ENCODE data around the gene ZDHHC8. TPM values are rescaled to one million over a fixed set of nuclear protein-coding genes. Genes with fewer than 3 reads are reported as not detected.

ZDHHC8 gene
- total RNA-seq, 1 experiment from 2014 or later: 51.7 TPM

DNA sequence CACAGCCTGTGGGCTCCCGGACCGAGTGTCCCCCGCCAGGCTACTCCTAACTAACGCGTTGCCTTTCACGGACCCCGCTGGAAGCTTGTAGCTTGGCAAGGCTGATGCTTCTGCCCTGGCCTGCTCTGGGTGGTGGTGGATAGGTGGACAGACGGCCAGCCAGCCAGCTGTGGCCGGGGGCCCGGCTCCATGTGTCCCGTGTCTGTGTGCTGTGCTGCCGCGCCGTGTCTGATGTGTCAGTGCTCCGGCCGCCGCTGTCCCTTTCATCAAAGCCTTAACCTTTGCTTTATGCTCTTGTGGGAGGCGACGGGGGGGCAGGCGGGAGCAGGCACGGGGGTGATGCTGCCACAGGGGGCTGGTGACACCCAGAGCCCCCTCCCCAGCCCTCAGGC, 14.2 kb downstream of the ZDHHC8 start:
- Histone ChIP-seq H2BK12ac (ENCODE audit: insufficient read length, low read depth, low read length) (no peak overlapping the region), H3K27ac (ENCODE audit: insufficient read length, low read depth, low read length) (no peak overlapping the region), H3K14ac (ENCODE audit: insufficient read depth, low read length) (no peak overlapping the region), H3T11ph (ENCODE audit: low read length) (no peak overlapping the region), H2AFZ (ENCODE audit: low read length) (no peak overlapping the region), H2BK120ac (ENCODE audit: low read depth, low read length, poor library complexity, severe bottlenecking) (no peak overlapping the region), H2BK20ac (ENCODE audit: low read depth, low read length, poor library complexity, severe bottlenecking) (no peak overlapping the region), H3K9me3 (ENCODE audit: control insufficient read depth, low read depth, low read length) (no peaks in the 10 kb centered on the region), H3K79me2 (ENCODE audit: insufficient read depth, low read length) (no peaks in the 10 kb centered on the region), H3K27me3 (ENCODE audit: insufficient read depth, low read length) (no peaks in the 10 kb centered on the region), H3K23me2 (ENCODE audit: insufficient read length, low read depth, low read length, poor library complexity, severe bottlenecking) (no peaks in the 10 kb centered on the region), H3K18ac (ENCODE audit: insufficient read length, low read depth, low read length) (no peak overlapping the region), H2BK15ac (ENCODE audit: low read depth, low read length) (no peak overlapping the region), H3K4me1 (ENCODE audit: insufficient read depth, low read length) (no peaks in the 10 kb centered on the region), H4K20me1 (ENCODE audit: control insufficient read depth, insufficient read depth, insufficient read length) (no peaks in the 10 kb centered on the region), H2AK5ac (ENCODE audit: insufficient read length, low read length) (no peak overlapping the region), H3K56ac (ENCODE audit: insufficient read length, low read depth, low read length) (no peak overlapping the region), H3K79me1 (ENCODE audit: insufficient read depth, low read depth, low read length, poor library complexity, severe bottlenecking) (no peaks in the 10 kb centered on the region), H4K5ac (ENCODE audit: insufficient read length, low read depth, low read length) (no peak overlapping the region), H3K4ac (ENCODE audit: low read depth, low read length) (no peak overlapping the region), H3K23ac (ENCODE audit: insufficient read length, low read depth, low read length) (no peak overlapping the region), H4K8ac (replicated peaks; ENCODE audit: insufficient read length, low read depth, low read length) (no peak overlapping the region), H4K91ac (ENCODE audit: insufficient read length, low read depth, low read length) (no peak overlapping the region), H3K9ac (ENCODE audit: extremely low read depth, insufficient read length, low read length) (no peak overlapping the region), H3K4me2 (ENCODE audit: insufficient read depth, insufficient read length, low read length) (no peak overlapping the region), H2BK5ac (ENCODE audit: insufficient read length, low read length) (no peak overlapping the region)
- H3K36me3 Mint-ChIP-seq (ENCODE audit: insufficient read depth in 1 of 3, low read depth in 3 of 3): no peaks in the 10 kb centered on the region; a peak in 1 of 7 replicates
- TF ChIP-seq CTCF (conservative IDR thresholded peaks at IDR 0.05): no peak
- H3K27ac Mint-ChIP-seq: no peak overlapping the region
- no CpG with 5 or more reads among the region's 21 CpGs for WGBS (ENCODE audit: extremely low coverage, insufficient read length, low lambda C conversion rate)
- H3K27me3 Mint-ChIP-seq (ENCODE audit: low read depth): no peaks in the 10 kb centered on the region
- no peak for DNase-seq
- H3K9me3 Mint-ChIP-seq: no peaks in the 10 kb centered on the region
- H3K4me1 Mint-ChIP-seq: no peaks in the 10 kb centered on the region
- no peak overlapping the region for H3K4me3 Mint-ChIP-seq
